A549 (cell line): ENCODE data around the gene AGAP5. TPM values are rescaled to one million over a fixed set of nuclear protein-coding genes. Genes with fewer than 3 reads are reported as not detected.

Source experiments
- ATAC-seq, 2 experiments: fragments of 200-7000 bp in 1 of 2; fragments of >200 bp in 1 of 2; cut with Nextera tagmentation in 1 of 2; cut with Tn5 transposase in 1 of 2; 3 replicates each; pipeline versions ENCODE4 v1.8.0 to v1.9.1; 2018 to 2020; ENCODE audit warnings: mild to moderate bottlenecking in 1 of 2, moderate library complexity in 1 of 2
- CTCF ChIA-PET: fragments of 300-600 bp; sonication (Branson Sonifier 250); formaldehyde crosslinking; extraction: SDS; loops from one replicate; lab custom pipeline; 2021; ENCODE audit warnings: antibody characterized with exemption, inconsistent platforms; lab: Yijun Ruan, JAX
- POLR2A ChIA-PET: fragments of 350-600 bp; formaldehyde crosslinking; extraction: SDS; loops from one replicate; lab custom pipeline; 2021; ENCODE audit warnings: antibody characterized with exemption, inconsistent platforms; lab: Yijun Ruan, JAX
- DNase-seq, 2 experiments: peaks; one replicate each; pipeline versions ENCODE4 v3.0.0 to v3.0.0-alpha.2; 2011 to 2016; ENCODE audit warnings: low read depth in 1 of 2, low spot score in 1 of 2
- FAIRE-seq: peaks from 2 replicates; lab custom pipeline; 2011; peaks lifted over from hg19 to GRCh38; lab: Jason Lieb, UNC
- H3K27ac ChIP-seq, 2 experiments: fragments of >200 bp; sonication (Bioruptor Twin); formaldehyde crosslinking; 3 replicates each; pipeline ENCODE4 v1.5.1; 2016 to 2017
- H3K4me1 ChIP-seq: fragments of >200 bp; sonication (Bioruptor Twin); formaldehyde crosslinking; 3 replicates; pipeline ENCODE4 v1.6.1; 2016
- H3K4me2 ChIP-seq: fragments of >200 bp; sonication (Bioruptor Twin); formaldehyde crosslinking; 3 replicates; pipeline ENCODE4 v1.6.1; 2016
- H3K4me3 ChIP-seq: fragments of >200 bp; sonication (Bioruptor Twin); formaldehyde crosslinking; 3 replicates; pipeline ENCODE4 v1.5.1; 2016
- H3K9me3 ChIP-seq: fragments of >200 bp; sonication (Bioruptor Twin); formaldehyde crosslinking; 3 replicates; pipeline ENCODE4 v1.6.1; 2016
- BHLHE40 ChIP-seq: IDR thresholded peaks from 2 replicates; pipeline ENCODE4 v1.6.1; 2012; ENCODE audit warnings: low read depth, low read length, inconsistent platforms
- CBX8 ChIP-seq: fragments of 200-600 bp; sonication (generic); IDR thresholded peaks from 2 replicates; pipeline ENCODE4 v1.6.1; 2016
- CEBPB ChIP-seq, 2 experiments: fragments of >200 bp in 1 of 2; sonication (Bioruptor Twin) in 1 of 2; formaldehyde crosslinking in 1 of 2; IDR thresholded peaks; 2 replicates each; pipeline ENCODE4 v1.6.1; 2012 to 2016
- CHD2 ChIP-seq: fragments of 150-350 bp; IDR thresholded peaks from 2 replicates; pipeline ENCODE4 v1.6.1; 2014; ENCODE audit warnings: low read length; ENCODE audit not compliant: partially characterized antibody
- CHD4 ChIP-seq: fragments of 200-600 bp; sonication (generic); IDR thresholded peaks from 2 replicates; pipeline ENCODE4 v1.6.1; 2016; ENCODE audit warnings: antibody characterized with exemption, mild to moderate bottlenecking, borderline replicate concordance
- CTCF ChIP-seq: fragments of >200 bp; sonication (Bioruptor Twin); formaldehyde crosslinking; IDR thresholded peaks from 3 replicates; pipeline ENCODE4 v1.5.1; 2016
- EHF ChIP-seq: fragments of 250-450 bp; sonication (Bioruptor Pico); IDR thresholded peaks from 2 replicates; pipeline ENCODE4 v1.5.0; 2020; ENCODE audit warnings: mild to moderate bottlenecking
- EHMT2 ChIP-seq: fragments of 200-600 bp; sonication (generic); IDR thresholded peaks from 2 replicates; pipeline ENCODE4 v1.6.1; 2016; ENCODE audit warnings: antibody characterized with exemption, low read depth, mild to moderate bottlenecking, moderate library complexity
- FOSB ChIP-seq: fragments of 250-450 bp; sonication (Bioruptor Pico); IDR thresholded peaks from 2 replicates; pipeline ENCODE4 v1.5.0; 2020; ENCODE audit warnings: mild to moderate bottlenecking, moderate library complexity
- FOSL2 ChIP-seq, 2 experiments: fragments of 450-650 bp in 1 of 2; fragments of >200 bp in 1 of 2; sonication (Bioruptor Twin) in 1 of 2; formaldehyde crosslinking; IDR thresholded peaks; 2 replicates each; pipeline versions ENCODE4 v1.5.0 to v1.6.1; 2016 to 2020; ENCODE audit warnings: mild to moderate bottlenecking in 1 of 2, moderate library complexity in 1 of 2
- FOXS1 ChIP-seq: fragments of 250-450 bp; sonication (Bioruptor Pico); IDR thresholded peaks from 2 replicates; pipeline ENCODE4 v1.5.0; 2020; ENCODE audit warnings: mild to moderate bottlenecking, moderate library complexity
- GATA3 ChIP-seq: IDR thresholded peaks from 2 replicates; pipeline ENCODE4 v1.6.1; 2012; ENCODE audit warnings: borderline replicate concordance
- HOXB5 ChIP-seq: fragments of 250-450 bp; sonication (Bioruptor Pico); IDR thresholded peaks from 2 replicates; pipeline ENCODE4 v1.5.0; 2020; ENCODE audit warnings: mild to moderate bottlenecking, moderate library complexity
- JUN ChIP-seq, 2 experiments: fragments of >200 bp; sonication (Bioruptor Twin); formaldehyde crosslinking; IDR thresholded peaks; 2 replicates in 1 of 2; 3 replicates in 1 of 2; pipeline ENCODE4 v1.6.1; 2016 to 2017
- KDM1A ChIP-seq: fragments of 200-600 bp; sonication (generic); IDR thresholded peaks from 2 replicates; pipeline ENCODE4 v1.6.1; 2016; ENCODE audit warnings: low read depth, mild to moderate bottlenecking
- KDM5A ChIP-seq: fragments of 200-600 bp; sonication (generic); IDR thresholded peaks from 2 replicates; pipeline ENCODE4 v1.6.1; 2016; ENCODE audit warnings: antibody characterized with exemption, mild to moderate bottlenecking
- NPAS2 ChIP-seq: fragments of 250-450 bp; sonication (Bioruptor Pico); IDR thresholded peaks from 2 replicates; pipeline ENCODE4 v1.8.0; 2022; ENCODE audit warnings: mild to moderate bottlenecking, moderate library complexity, borderline replicate concordance
- PHF8 ChIP-seq: fragments of 200-600 bp; sonication (generic); IDR thresholded peaks from 2 replicates; pipeline ENCODE4 v1.6.1; 2016; ENCODE audit warnings: low read depth, mild to moderate bottlenecking, antibody characterized with exemption, moderate library complexity, borderline replicate concordance
- RAD21 ChIP-seq, 2 experiments: fragments of >200 bp in 1 of 2; sonication (Bioruptor Twin) in 1 of 2; formaldehyde crosslinking in 1 of 2; IDR thresholded peaks in 1 of 2; conservative IDR thresholded peaks in 1 of 2; 2 replicates in 1 of 2; 3 replicates in 1 of 2; pipeline ENCODE4 v1.6.1; 2012 to 2018; ENCODE audit warnings: inconsistent platforms in 1 of 2
- RFX5 ChIP-seq: fragments of 450-650 bp; IDR thresholded peaks from 2 replicates; pipeline ENCODE4 v1.7.1; 2014; ENCODE audit warnings: antibody characterized with exemption, mild to moderate bottlenecking, moderate library complexity
- SMC3 ChIP-seq: fragments of >200 bp; sonication (Bioruptor Twin); formaldehyde crosslinking; IDR thresholded peaks from 3 replicates; pipeline ENCODE4 v1.6.1; 2018; ENCODE audit warnings: inconsistent platforms
- SREBF2 ChIP-seq: fragments of 450-650 bp; IDR thresholded peaks from 2 replicates; pipeline ENCODE4 v1.6.1; 2014; ENCODE audit warnings: mild to moderate bottlenecking, moderate library complexity
- TFCP2L1 ChIP-seq: fragments of 250-450 bp; sonication (Bioruptor Pico); IDR thresholded peaks from 2 replicates; pipeline ENCODE4 v1.5.0; 2021; ENCODE audit warnings: mild to moderate bottlenecking
- USF2 ChIP-seq: fragments of 450-650 bp; IDR thresholded peaks from 2 replicates; pipeline ENCODE4 v1.6.1; 2014; ENCODE audit warnings: antibody characterized with exemption
- ZC3H11A ChIP-seq: fragments of 450-650 bp; IDR thresholded peaks from 2 replicates; pipeline ENCODE4 v1.6.1; 2014; ENCODE audit warnings: antibody characterized with exemption, mild to moderate bottlenecking
- ZFP36 ChIP-seq: fragments of 450-650 bp; IDR thresholded peaks from 2 replicates; pipeline ENCODE4 v1.6.1; 2014; ENCODE audit warnings: borderline replicate concordance; ENCODE audit not compliant: partially characterized antibody
- ZSCAN20 ChIP-seq: fragments of 250-450 bp; sonication (Bioruptor Pico); IDR thresholded peaks from 2 replicates; pipeline ENCODE4 v1.8.0; 2022; ENCODE audit warnings: mild to moderate bottlenecking, moderate library complexity
- WGBS: methylation state at CpG from one replicate; pipeline ENCODE4 v1.1.6; 2017; ENCODE audit errors: missing lambda C conversion rate; 5-methylcytosine and 5-hydroxymethylcytosine counted together
- polyA plus RNA-seq, 4 experiments: library from polyadenylated mRNA; depleted of rRNA in 3 of 4; stranded (reverse); fragments of >200 nt; fragmentation: RNase III in 1 of 4; extraction: RNeasy Plus Mini Kit Qiagen cat#74134 plus additional on column Dnase treatment in 1 of 4; gene quantifications; 2 replicates in 3 of 4; 3 replicates in 1 of 4; pipeline ENCODE4 v1.2.3, GENCODE V29; 2011 to 2017
- TF ChIP-seq, protein P1 (sequence below): fragments of 250-450 bp; sonication (Bioruptor Pico); IDR thresholded peaks from 2 replicates; pipeline ENCODE4 v1.5.0; 2021; ENCODE audit warnings: mild to moderate bottlenecking, moderate library complexity, borderline replicate concordance
- TF ChIP-seq, protein P2 (sequence below): fragments of 150-350 bp; IDR thresholded peaks from 2 replicates; pipeline ENCODE4 v1.6.1; 2014; ENCODE audit warnings: low read depth, mild to moderate bottlenecking, low read length

Gene AGAP5
- polyA plus RNA-seq, 2 of the 4 experiments (the other 2 are of a cell fraction) = 2.5 to 4.0 TPM

DNA sequence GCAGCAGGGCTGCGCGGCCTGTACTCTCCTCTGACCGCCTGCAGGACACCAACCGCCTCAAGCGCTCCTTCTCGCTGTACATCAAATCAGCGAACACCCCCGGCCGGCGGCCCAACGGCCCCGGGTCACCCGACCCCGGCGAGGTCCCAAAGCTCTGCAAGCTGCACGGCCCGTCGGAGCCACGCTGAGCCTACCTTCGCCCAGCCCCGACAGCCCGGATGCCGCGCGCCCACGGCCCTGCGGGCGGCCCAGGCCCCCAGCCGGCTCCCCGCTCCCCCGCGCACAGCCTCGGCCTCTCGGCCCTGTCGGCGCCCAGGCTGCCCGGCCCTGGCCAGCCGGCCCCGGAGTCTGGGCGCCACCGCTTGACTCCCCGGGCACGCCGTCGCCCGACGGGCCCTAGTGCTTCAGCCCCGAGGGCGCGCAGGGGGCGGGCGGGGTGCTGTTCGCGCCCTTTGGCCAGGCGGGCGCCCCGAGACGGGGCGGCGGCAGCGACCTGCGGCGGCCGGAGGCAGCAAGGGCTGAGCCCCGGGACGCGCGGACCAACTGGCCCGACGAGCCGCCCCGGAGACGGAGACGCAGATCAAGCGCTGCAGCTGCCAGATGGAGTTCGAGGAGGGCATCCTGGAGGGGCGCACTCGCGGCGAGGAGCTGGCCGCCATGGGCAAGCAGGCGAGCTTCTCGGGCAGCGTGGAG is 35.2 kb upstream of the AGAP5 start:
- no peak for TF ChIP-seq ZC3H11A
- no peak for TF ChIP-seq FOSB
- TF ChIP-seq EHF = no peak
- no peak for TF ChIP-seq FOXS1 (CRISPR knock-in tag)
- TF ChIP-seq EHMT2 = no peak
- no peak for TF ChIP-seq CTCF
- TF ChIP-seq KDM5A = no peak
- TF ChIP-seq, protein P1, sequence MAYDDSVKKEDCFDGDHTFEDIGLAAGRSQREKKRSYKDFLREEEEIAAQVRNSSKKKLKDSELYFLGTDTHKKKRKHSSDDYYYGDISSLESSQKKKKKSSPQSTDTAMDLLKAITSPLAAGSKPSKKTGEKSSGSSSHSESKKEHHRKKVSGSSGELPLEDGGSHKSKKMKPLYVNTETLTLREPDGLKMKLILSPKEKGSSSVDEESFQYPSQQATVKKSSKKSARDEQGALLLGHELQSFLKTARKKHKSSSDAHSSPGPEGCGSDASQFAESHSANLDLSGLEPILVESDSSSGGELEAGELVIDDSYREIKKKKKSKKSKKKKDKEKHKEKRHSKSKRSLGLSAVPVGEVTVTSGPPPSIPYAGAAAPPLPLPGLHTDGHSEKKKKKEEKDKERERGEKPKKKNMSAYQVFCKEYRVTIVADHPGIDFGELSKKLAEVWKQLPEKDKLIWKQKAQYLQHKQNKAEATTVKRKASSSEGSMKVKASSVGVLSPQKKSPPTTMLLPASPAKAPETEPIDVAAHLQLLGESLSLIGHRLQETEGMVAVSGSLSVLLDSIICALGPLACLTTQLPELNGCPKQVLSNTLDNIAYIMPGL (CRISPR knock-in tag) = no peak
- TF ChIP-seq NPAS2 = no peak
- no peak for TF ChIP-seq FOSL2 (IDR thresholded peaks at IDR 0.05)
- no peak for TF ChIP-seq FOSL2 (CRISPR knock-in tag; IDR thresholded peaks at IDR 0.05)
- no peak for TF ChIP-seq SREBF2
- no peak for TF ChIP-seq CHD4
- TF ChIP-seq RAD21 (conservative IDR thresholded peaks at IDR 0.05 in 1 of 2, IDR thresholded peaks at IDR 0.05 in 1 of 2) = no peak
- TF ChIP-seq KDM1A = no peak
- no peak for TF ChIP-seq JUN (IDR thresholded peaks at IDR 0.05)
- TF ChIP-seq, protein P2, sequence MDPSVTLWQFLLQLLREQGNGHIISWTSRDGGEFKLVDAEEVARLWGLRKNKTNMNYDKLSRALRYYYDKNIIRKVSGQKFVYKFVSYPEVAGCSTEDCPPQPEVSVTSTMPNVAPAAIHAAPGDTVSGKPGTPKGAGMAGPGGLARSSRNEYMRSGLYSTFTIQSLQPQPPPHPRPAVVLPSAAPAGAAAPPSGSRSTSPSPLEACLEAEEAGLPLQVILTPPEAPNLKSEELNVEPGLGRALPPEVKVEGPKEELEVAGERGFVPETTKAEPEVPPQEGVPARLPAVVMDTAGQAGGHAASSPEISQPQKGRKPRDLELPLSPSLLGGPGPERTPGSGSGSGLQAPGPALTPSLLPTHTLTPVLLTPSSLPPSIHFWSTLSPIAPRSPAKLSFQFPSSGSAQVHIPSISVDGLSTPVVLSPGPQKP = no peak
- TF ChIP-seq TFCP2L1 (CRISPR knock-in tag) = no peak
- no peak for TF ChIP-seq USF2
- Histone ChIP-seq H3K4me1 (peaks cover 10% of the 10 kb centered on the region), H3K4me2 (no peak overlapping the region), H3K4me3 (no peak overlapping the region), H3K9me3 (no peaks in the 10 kb centered on the region), H3K27ac (no peak overlapping the region)
- ATAC-seq (no peak), FAIRE-seq (no peak), DNase-seq (no peak)
- 96% methylated on average over 59 of the region's 84 CpGs for WGBS
- CTCF ChIA-PET = interaction anchor here (0.6 to 1.0 kb wide), 2 partner anchors 79 to 106 kb away, joined by 3 read pairs; no protein-coding TSS in a partner anchor
- POLR2A ChIA-PET = interaction anchor here (0.6 kb wide), 1 partner anchor 52 kb away, joined by 3 read pairs; the partner anchor contains the start of gene ZSWIM8

DNA sequence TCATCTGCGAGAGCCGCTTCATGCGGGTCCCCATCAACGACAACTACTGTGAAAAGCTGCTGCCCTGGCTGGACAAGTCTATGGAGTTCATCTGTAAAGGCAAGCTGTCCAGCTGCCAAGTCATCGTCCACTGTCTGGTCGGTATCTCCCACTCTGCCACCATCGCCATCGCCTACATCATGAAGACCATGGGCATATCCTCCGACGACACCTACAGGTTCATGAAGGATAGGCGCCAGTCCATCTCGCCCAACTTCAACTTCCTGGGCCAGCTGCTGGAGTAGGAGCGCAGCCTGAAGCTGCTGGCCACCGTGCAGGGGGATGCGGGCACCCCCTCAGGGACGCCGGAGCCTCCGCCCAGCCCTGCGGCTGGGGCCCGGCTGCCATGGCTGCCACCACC is 34.5 kb upstream of the AGAP5 start:
- WGBS = 97% methylated on average over 13 of the region's 20 CpGs
- FAIRE-seq (no peak), DNase-seq (peak in 1 of 2 experiments; percentile 26), ATAC-seq (no peak)
- Histone ChIP-seq H3K9me3 (no peaks in the 10 kb centered on the region), H3K27ac (no peak overlapping the region), H3K4me2 (no peak overlapping the region), H3K4me1 (peaks cover 10% of the 10 kb centered on the region), H3K4me3 (no peak overlapping the region)
- CTCF ChIA-PET = interaction anchor here (2.2 kb wide), 1 partner anchor 11 kb away, joined by 7 read pairs; no protein-coding TSS in a partner anchor
- POLR2A ChIA-PET = no interaction called here
- TF ChIP-seq ZFP36 (no peak), PHF8 (no peak), CHD2 (no peak), SMC3 (no peak), BHLHE40 (no peak), GATA3 (no peak), CBX8 (no peak), HOXB5 (CRISPR knock-in tag) (no peak), CEBPB (IDR thresholded peaks at IDR 0.05) (no peak), EHF (no peak), RFX5 (no peak), ZSCAN20 (CRISPR knock-in tag) (no peak)
